ENCODE data around the gene RPS6KA2.

- TF ChIP-seq REST (IDR thresholded peaks at IDR 0.05; ENCODE audit: insufficient replicate concordance, low read depth) (no peak), POLR2AphosphoS5 (IDR thresholded peaks at IDR 0.05; ENCODE audit: low read depth) (no peak), CTCF (IDR thresholded peaks at IDR 0.05; ENCODE audit: insufficient read depth, low read length) (no peak), GABPA (IDR thresholded peaks at IDR 0.05; ENCODE audit: low read depth) (no peak)
Measured at GRCh38 chr6:166610069-166610468, 17.0 kb downstream of the RPS6KA2 start.

All from HL-60 (cell line).